Stimulated activated CD8-positive, alpha-beta memory T cell treated with anti-CD3 and anti-CD28 coated beads, Interleukin-12 subunit alpha, Interleukin-12 subunit beta, amount 100 ng/mL, for 4 hours (primary cell): ENCODE data around the gene MISP.

Experiments
- DNase-seq: peaks from one replicate; pipeline ENCODE4 v3.0.0-alpha.2; 2020; ENCODE audit warnings: low read depth

MISP gene

DNA sequence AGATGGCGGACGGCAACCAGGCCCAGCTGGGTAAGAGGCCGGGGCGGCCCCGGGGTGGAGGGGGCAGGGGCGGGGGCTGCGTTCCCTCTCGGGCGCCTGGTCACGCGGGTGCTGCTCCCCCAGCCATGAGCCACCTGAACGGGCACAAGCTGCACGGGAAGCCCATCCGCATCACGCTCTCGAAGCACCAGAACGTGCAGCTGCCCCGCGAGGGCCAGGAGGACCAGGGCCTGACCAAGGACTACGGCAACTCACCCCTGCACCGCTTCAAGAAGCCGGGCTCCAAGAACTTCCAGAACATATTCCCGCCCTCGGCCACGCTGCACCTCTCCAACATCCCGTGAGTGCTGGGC, 57.5 kb downstream of the MISP start:
- DNase-seq: no peak

DNA sequence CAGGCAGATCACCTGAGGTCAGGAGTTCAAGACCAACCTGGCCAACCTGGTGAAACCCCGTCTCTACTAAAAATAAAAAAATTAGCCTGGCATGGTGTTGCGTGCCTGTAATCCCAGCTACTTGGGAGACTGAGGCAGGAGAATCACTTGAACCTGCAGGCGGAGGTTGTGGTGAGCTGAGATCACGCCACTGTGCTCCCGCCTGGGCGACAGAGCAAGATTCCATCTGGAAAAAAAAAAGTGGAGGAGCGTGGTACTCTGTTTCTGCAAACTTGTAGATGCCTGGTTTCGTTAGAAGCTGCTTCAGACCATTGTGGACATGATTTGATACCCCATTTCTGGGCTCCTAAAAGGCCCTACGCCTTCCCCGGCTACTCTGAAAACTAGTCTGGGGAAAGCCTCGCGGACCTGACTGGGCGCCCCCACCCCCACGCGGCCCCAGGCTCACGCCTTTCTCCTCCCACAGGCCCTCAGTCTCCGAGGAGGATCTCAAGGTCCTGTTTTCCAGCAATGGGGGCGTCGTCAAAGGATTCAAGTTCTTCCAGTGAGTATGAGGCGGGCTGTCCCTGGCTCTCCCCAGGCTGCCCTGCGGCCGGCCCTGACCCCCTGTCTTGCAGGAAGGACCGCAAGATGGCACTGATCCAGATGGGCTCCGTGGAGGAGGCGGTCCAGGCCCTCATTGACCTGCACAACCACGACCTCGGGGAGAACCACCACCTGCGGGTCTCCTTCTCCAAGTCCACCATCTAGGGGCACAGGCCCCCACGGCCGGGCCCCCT, 59.4 kb downstream of the MISP start:
- no peak for DNase-seq

DNA sequence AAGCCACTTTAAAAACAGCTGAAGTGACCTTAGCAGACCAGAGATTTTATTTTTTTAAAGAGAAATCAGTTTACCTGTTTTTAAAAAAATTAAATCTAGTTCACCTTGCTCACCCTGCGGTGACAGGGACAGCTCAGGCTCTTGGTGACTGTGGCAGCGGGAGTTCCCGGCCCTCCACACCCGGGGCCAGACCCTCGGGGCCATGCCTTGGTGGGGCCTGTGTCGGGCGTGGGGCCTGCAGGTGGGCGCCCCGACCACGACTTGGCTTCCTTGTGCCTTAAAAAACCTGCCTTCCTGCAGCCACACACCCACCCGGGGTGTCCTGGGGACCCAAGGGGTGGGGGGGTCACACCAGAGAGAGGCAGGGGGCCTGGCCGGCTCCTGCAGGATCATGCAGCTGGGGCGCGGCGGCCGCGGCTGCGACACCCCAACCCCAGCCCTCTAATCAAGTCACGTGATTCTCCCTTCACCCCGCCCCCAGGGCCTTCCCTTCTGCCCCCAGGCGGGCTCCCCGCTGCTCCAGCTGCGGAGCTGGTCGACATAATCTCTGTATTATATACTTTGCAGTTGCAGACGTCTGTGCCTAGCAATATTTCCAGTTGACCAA, 60.1 kb downstream of the MISP start:
- DNase-seq: no peak

DNA sequence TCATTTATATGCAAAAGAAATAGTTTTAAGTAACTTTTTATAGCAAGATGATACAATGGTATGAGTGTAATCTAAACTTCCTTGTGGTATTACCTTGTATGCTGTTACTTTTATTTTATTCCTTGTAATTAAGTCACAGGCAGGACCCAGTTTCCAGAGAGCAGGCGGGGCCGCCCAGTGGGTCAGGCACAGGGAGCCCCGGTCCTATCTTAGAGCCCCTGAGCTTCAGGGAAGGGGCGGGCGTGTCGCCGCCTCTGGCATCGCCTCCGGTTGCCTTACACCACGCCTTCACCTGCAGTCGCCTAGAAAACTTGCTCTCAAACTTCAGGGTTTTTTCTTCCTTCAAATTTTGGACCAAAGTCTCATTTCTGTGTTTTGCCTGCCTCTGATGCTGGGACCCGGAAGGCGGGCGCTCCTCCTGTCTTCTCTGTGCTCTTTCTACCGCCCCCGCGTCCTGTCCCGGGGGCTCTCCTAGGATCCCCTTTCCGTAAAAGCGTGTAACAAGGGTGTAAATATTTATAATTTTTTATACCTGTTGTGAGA, 60.7 kb downstream of the MISP start:
- no peak for DNase-seq

DNA sequence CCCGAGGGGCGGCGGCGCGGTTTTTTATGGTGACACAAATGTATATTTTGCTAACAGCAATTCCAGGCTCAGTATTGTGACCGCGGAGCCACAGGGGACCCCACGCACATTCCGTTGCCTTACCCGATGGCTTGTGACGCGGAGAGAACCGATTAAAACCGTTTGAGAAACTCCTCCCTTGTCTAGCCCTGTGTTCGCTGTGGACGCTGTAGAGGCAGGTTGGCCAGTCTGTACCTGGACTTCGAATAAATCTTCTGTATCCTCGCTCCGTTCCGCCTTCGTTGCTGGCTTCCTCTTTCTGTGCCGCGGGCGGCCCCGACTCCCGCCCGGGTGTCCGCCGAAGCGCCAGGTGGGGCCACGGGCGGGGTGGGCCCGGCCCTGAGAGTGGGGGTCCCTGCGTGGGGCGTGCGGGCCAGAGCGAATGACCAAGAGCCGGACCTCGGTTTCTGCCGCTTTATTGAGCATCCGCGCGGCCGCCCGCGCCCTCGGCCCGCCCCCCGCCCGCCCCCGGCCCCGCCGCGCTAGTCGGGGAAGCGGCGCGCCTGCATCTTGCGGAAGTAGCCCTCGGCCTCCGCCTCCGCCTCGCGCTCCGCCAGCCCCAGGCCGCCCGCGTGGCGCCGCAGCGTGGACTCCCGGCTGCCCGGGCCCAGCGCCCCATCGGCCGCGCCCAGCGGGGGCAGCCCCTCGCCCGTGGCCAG, 61.3 kb downstream of the MISP start:
- no peak for DNase-seq

DNA sequence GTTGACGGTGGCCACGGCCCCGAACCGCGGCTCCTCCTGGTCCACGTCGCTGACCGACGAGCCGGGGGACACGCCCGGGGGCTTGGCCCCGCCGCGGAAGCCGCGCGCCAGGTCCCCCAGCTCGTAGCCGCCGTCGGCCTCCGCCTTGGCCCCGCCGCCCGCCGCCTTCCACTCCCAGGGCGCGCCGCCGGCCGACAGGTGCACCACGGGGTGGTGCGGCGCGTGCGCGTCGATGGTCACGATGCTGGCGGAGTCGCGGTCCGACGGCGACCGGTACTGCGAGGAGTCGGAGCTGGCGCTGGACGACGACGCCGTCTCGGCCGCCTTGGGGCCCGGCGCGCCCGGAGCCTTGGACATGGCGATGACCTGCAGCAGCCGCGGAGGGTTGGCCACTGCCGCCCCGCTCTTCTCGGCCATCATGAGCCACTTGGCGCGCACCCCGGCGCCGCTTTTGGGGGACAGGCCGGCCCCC, 61.9 kb downstream of the MISP start:
- no peak for DNase-seq

DNA sequence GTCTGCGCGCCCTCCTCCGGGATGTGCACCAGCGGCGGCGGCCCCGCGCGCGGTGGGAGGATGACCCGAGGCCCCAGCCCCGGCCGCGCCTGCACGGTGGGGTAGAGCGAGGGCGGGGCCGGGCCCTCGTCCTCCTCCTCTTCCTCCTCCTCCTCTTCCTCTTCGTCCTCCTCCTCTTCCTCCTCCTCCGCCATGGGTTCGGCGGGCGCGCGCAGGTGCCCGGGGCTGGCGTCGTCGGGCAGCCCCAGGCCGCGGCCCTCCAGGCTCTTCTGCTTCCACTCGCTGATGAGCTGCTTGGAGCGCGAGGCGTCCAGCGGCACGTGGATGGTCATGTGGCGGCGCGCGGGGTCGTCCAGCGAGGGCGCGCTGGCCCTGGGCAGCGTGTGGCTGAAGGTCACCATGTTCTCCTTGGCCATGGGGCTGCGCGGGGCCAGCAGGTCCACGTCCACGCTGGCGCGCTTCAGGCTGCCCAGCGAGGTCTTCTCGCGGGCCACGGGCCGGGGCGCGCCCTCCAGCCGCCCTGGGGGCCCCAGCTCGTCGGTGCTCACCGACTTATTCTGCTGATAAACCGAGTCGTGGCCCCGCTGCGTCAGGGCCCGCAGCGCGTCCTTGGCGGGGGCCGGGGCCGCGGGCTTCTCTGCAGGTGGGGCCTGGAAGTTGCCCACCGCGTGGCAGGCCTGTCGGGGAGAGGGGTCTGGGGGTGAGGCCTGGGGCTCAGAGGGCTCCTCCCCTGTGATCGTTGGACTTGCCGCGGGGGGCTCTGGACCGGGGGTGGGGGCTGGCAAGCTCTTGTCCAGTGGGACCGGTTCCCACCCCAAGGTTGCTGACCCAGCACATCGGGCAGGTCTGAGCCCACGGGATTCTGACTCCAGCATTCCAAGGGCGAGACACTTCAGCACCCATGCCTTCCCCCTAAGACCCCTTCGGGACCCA, 62.6 kb downstream of the MISP start:
- no peak for DNase-seq
